Measurements from ENCODE around the gene MX2.

- TF ChIP-seq CTCF (IDR thresholded peaks at IDR 0.05; ENCODE audit: extremely low read depth in 1 of 2, insufficient read depth in 1 of 2, low read depth in 1 of 2, low read length in 2 of 2), result no peak
- TF ChIP-seq MAX (IDR thresholded peaks at IDR 0.05; ENCODE audit: insufficient read depth, insufficient read length), result no peak
- no peak for TF ChIP-seq POLR2AphosphoS5 (IDR thresholded peaks at IDR 0.05; ENCODE audit: insufficient read depth, low read depth, low read length)
- TF ChIP-seq POLR2A (IDR thresholded peaks at IDR 0.05; ENCODE audit: low read depth, low read length), result no peak
- no peak for TF ChIP-seq FOS (IDR thresholded peaks at IDR 0.05; ENCODE audit: borderline replicate concordance, insufficient read depth, low read length)
- no peak for TF ChIP-seq EZH2 (IDR thresholded peaks at IDR 0.05; ENCODE audit: borderline replicate concordance, low read depth, low read length, severe bottlenecking)
Observed at GRCh38 chr21:41366522-41367151, 4.8 kb downstream of the MX2 start.

Data from endothelial cell of umbilical vein (primary cell).